WERI-Rb-1 (cell line): Measurements from ENCODE around the gene SATB2.
A peak's percentile ranks its signal among the peaks of the same experiment; 100 is the strongest.

ENCODE experiments used
- DNase-seq: peaks from one replicate; pipeline ENCODE4 v3.0.0-alpha.2; 2020
- H3K27ac ChIP-seq: fragments of 250-450 bp; sonication (Bioruptor Pico); 2 replicates; pipeline ENCODE4 v1.5.1; 2020; ENCODE audit warnings: mild to moderate bottlenecking, moderate library complexity
- H3K27me3 ChIP-seq: fragments of 250-450 bp; sonication (Bioruptor Pico); 2 replicates; pipeline ENCODE4 v1.5.1; 2021; ENCODE audit warnings: mild to moderate bottlenecking, low read depth, moderate library complexity; ENCODE audit not compliant: insufficient read depth, severe bottlenecking
- H3K36me3 ChIP-seq: fragments of 250-450 bp; sonication (Bioruptor Pico); 2 replicates; pipeline ENCODE4 v1.5.1; 2020; ENCODE audit warnings: mild to moderate bottlenecking, moderate library complexity
- H3K4me3 ChIP-seq: 2 replicates; pipeline ENCODE4 v1.5.1; 2011; ENCODE audit warnings: low read depth, mild to moderate bottlenecking, control low read depth, low read length
- H3K9me3 ChIP-seq: fragments of 250-450 bp; sonication (Bioruptor Pico); 2 replicates; pipeline ENCODE4 v1.5.1; 2021; ENCODE audit warnings: mild to moderate bottlenecking, moderate library complexity; ENCODE audit not compliant: severe bottlenecking
- CTCF ChIP-seq: IDR thresholded peaks from 2 replicates; pipeline ENCODE4 v1.5.1; 2011; ENCODE audit warnings: low read depth, mild to moderate bottlenecking, control low read depth, inconsistent platforms, low read length

Gene SATB2

GRCh38 chr2:199364153-199364552, 93.6 kb downstream of the SATB2 start:
- no peak overlapping the region for H3K4me3 ChIP-seq
- TF ChIP-seq CTCF = no peak
- H3K27ac ChIP-seq = peak overlapping the region; percentile 19; the same call in 1 of the 2 replicates
- H3K9me3 ChIP-seq = no peaks in the 10 kb centered on the region
- H3K36me3 ChIP-seq = peaks cover 9% of the 10 kb centered on the region; the same call in 1 of the 2 replicates
- H3K27me3 ChIP-seq = no peaks in the 10 kb centered on the region
- DNase-seq = no peak

GRCh38 chr2:199356412-199356811, 101.3 kb downstream of the SATB2 start:
- no peak for DNase-seq
- no peaks in the 10 kb centered on the region for H3K36me3 ChIP-seq

GRCh38 chr2:199348871-199349270, 108.9 kb downstream of the SATB2 start:
- Histone ChIP-seq H3K27ac (peak overlapping the region; percentile 9), H3K4me3 (no peak overlapping the region), H3K9me3 (no peaks in the 10 kb centered on the region), H3K27me3 (no peaks in the 10 kb centered on the region), H3K36me3 (peaks cover 23% of the 10 kb centered on the region)
- TF ChIP-seq CTCF = no peak
- DNase-seq = no peak

More at GRCh38 chr2:199356412-199356811, 101.3 kb downstream of the SATB2 start:
- no peak for TF ChIP-seq CTCF
- Histone ChIP-seq H3K4me3 (no peak overlapping the region), H3K27me3 (no peaks in the 10 kb centered on the region), H3K27ac (no peak overlapping the region), H3K9me3 (no peaks in the 10 kb centered on the region)

GRCh38 chr2:199344012-199344411, 113.7 kb downstream of the SATB2 start:
- Histone ChIP-seq H3K4me3 (no peak overlapping the region), H3K9me3 (no peaks in the 10 kb centered on the region), H3K27ac (no peak overlapping the region), H3K36me3 (peaks cover 23% of the 10 kb centered on the region), H3K27me3 (no peaks in the 10 kb centered on the region)
- no peak for DNase-seq
- no peak for TF ChIP-seq CTCF

GRCh38 chr2:199342334-199342733, 115.4 kb downstream of the SATB2 start:
- Histone ChIP-seq H3K4me3 (no peak overlapping the region), H3K36me3 (peaks cover 10% of the 10 kb centered on the region), H3K27me3 (no peaks in the 10 kb centered on the region), H3K9me3 (no peaks in the 10 kb centered on the region), H3K27ac (no peak overlapping the region)
- no peak for TF ChIP-seq CTCF
- DNase-seq = no peak

- H3K27ac ChIP-seq = no peak overlapping the region
- no peak for DNase-seq
- no peaks in the 10 kb centered on the region for H3K9me3 ChIP-seq
- H3K36me3 ChIP-seq = peaks cover under 1% of the 10 kb centered on the region
- no peak for TF ChIP-seq CTCF
- no peak overlapping the region for H3K4me3 ChIP-seq
- no peaks in the 10 kb centered on the region for H3K27me3 ChIP-seq
These were observed 116.6 kb downstream of the SATB2 start for GRCh38 chr2:199341123-199341522.
